ENCODE data around the gene KCNQ2.

DNA sequence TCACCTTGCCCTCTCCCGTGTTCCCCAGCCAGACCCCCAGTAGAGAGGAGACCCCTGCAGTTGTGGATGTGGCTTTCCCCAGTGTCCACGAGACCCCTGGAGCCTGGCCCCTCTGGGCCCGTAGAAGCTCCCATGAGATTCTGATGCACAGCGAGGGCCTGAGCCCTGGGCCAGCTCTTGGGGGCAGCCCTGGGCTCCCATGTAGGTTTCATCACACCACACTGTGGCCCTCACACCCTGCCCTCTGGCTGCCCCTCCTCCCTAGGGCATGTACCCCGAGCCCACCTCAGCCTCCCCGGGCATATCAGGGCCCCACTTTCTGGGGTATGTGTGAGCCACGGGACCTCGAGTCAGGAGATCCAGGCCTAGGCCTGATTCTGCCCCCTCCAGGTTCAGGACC, 104.3 kb downstream of the KCNQ2 start:
- TF ChIP-seq, protein P1, sequence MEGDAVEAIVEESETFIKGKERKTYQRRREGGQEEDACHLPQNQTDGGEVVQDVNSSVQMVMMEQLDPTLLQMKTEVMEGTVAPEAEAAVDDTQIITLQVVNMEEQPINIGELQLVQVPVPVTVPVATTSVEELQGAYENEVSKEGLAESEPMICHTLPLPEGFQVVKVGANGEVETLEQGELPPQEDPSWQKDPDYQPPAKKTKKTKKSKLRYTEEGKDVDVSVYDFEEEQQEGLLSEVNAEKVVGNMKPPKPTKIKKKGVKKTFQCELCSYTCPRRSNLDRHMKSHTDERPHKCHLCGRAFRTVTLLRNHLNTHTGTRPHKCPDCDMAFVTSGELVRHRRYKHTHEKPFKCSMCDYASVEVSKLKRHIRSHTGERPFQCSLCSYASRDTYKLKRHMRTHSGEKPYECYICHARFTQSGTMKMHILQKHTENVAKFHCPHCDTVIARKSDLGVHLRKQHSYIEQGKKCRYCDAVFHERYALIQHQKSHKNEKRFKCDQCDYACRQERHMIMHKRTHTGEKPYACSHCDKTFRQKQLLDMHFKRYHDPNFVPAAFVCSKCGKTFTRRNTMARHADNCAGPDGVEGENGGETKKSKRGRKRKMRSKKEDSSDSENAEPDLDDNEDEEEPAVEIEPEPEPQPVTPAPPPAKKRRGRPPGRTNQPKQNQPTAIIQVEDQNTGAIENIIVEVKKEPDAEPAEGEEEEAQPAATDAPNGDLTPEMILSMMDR (IDR thresholded peaks at IDR 0.05; ENCODE audit: low read length) = no peak
- TF ChIP-seq EZH2 (IDR thresholded peaks at IDR 0.05; ENCODE audit: borderline replicate concordance, low read length) = no peak
